AG10803 (cell line): ENCODE data around the gene ATP9A.
A peak's percentile ranks its signal among the peaks of the same experiment; 100 is the strongest.
"Not testable (repeated sequence)": the region's sequence is repeated elsewhere in the genome, so short reads cannot be mapped to it uniquely, and the experiment has no call there.

Experiments
- DNase-seq: peaks from one replicate; pipeline ENCODE4 v3.0.0; 2010; ENCODE audit warnings: low read depth
- H3K4me3 ChIP-seq: 2 replicates; pipeline ENCODE4 v1.5.1; 2011; ENCODE audit warnings: mild to moderate bottlenecking, low read length, control low read depth
- TF ChIP-seq, protein P1 (sequence below): conservative IDR thresholded peaks from 2 replicates; pipeline ENCODE4 v1.5.1; 2011; ENCODE audit warnings: mild to moderate bottlenecking, low read length, control low read depth, inconsistent platforms

Gene ATP9A

DNA sequence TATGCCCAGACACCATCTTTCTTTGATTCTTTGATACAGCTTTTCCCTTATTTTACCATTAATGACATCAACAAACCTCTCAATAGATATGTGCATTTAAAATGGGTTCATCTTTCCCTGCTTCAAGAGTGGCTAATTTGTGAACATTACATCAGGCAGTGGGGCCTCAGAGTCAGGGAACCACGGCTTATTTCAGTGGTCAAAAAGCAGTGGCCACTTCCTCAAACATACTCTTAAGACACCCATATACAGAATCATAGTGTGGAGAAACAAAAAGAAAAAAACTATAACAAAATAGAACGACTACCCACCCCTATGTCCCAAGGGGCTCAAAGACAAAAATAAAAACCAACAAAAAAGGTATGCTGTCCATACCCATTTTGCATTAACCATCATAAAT, 21.2 kb upstream of the ATP9A start:
- DNase-seq = no peak
- no peak overlapping the region for H3K4me3 ChIP-seq
- TF ChIP-seq, protein P1, sequence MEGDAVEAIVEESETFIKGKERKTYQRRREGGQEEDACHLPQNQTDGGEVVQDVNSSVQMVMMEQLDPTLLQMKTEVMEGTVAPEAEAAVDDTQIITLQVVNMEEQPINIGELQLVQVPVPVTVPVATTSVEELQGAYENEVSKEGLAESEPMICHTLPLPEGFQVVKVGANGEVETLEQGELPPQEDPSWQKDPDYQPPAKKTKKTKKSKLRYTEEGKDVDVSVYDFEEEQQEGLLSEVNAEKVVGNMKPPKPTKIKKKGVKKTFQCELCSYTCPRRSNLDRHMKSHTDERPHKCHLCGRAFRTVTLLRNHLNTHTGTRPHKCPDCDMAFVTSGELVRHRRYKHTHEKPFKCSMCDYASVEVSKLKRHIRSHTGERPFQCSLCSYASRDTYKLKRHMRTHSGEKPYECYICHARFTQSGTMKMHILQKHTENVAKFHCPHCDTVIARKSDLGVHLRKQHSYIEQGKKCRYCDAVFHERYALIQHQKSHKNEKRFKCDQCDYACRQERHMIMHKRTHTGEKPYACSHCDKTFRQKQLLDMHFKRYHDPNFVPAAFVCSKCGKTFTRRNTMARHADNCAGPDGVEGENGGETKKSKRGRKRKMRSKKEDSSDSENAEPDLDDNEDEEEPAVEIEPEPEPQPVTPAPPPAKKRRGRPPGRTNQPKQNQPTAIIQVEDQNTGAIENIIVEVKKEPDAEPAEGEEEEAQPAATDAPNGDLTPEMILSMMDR = no peak

GRCh38 chr20:51788822-51789221, 20.6 kb upstream of the ATP9A start:
- TF ChIP-seq, protein P1 = no peak
- H3K4me3 ChIP-seq = no peak overlapping the region
- no peak for DNase-seq

- TF ChIP-seq, protein P1 = no peak
- H3K4me3 ChIP-seq = no peak overlapping the region
- no peak for DNase-seq
These were observed 16.1 kb upstream of the ATP9A start for GRCh38 chr20:51784299-51784698.

- not testable (repeated sequence) for H3K4me3 ChIP-seq, DNase-seq
These were observed 10.1 kb upstream of the ATP9A start for GRCh38 chr20:51778229-51778759.

DNA sequence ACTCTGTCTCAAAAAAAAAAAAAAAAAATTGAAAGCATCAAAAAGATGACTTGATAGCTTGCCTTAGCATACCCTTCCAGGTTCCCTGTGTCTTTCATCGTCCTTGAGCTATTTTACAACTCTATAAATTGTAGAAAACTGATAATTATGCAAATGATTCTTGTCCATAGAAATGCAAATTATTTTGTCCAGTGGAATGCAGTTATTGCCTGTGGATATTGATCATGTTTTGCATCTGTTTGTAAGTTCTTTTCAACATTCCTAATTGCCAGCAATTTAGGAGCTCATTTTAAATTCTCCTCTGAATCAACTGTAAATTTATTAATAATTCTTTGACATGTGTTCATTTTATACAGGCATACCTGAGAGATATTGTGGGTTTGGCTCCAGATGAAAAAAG, 7.1 kb upstream of the ATP9A start:
- TF ChIP-seq, protein P1 = no peak
- no peak overlapping the region for H3K4me3 ChIP-seq
- DNase-seq = no peak

DNA sequence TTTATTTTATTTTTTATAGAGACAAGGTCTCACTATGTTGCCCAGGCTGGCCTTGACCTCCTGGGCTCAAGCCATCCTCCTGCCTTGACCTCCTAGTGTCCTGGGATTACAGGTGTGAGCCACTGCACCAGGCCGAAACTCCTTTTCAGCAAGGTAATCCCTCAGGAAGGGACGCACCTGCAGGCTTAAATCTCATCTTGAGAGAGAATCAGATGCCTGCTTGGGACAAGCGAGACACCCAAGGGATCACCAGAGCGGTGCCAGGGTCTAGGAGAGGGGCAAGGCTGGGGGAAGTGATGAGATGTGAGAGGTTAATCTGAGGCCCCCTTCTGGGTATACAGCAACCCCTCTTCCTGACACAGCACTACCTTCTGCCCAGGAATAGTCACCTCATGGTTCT, 4.0 kb upstream of the ATP9A start:
- TF ChIP-seq, protein P1 = no peak
- no peak for DNase-seq
- no peak overlapping the region for H3K4me3 ChIP-seq

GRCh38 chr20:51769976-51770615, 1.9 kb upstream of the ATP9A start:
- TF ChIP-seq, protein P1 = no peak
- peak; percentile 18 for DNase-seq
- H3K4me3 ChIP-seq = no peak overlapping the region
